OCI-LY1 (cell line): Measurements from ENCODE around the gene SLC2A3.
"Not testable (repeated sequence)": the region's sequence is repeated elsewhere in the genome, so short reads cannot be mapped to it uniquely, and the experiment has no call there.

Experiments
- H2AFZ ChIP-seq: fragments of 200-600 bp; sonication (generic), shearing (Covaris generic); 2 replicates; pipeline ENCODE4 v1.6.0; 2014; ENCODE audit warnings: antibody characterized with exemption, mild to moderate bottlenecking, low read length
- H3F3A ChIP-seq: fragments of 200-600 bp; sonication (generic), shearing (Covaris generic); 2 replicates; pipeline ENCODE4 v1.6.0; 2014; ENCODE audit warnings: mild to moderate bottlenecking, antibody characterized with exemption, low read length, moderate library complexity; ENCODE audit not compliant: insufficient read depth
- H3K27ac ChIP-seq: fragments of 200-600 bp; sonication (generic); 2 replicates; pipeline ENCODE4 v1.5.1; 2014; ENCODE audit warnings: low read length, mixed run types, mild to moderate bottlenecking, low read depth; ENCODE audit not compliant: poor library complexity, severe bottlenecking
- H3K27me3 ChIP-seq: fragments of 200-600 bp; sonication (generic); 2 replicates; pipeline ENCODE4 v1.6.0; 2014; ENCODE audit warnings: antibody characterized with exemption, mild to moderate bottlenecking, low read length, moderate library complexity; ENCODE audit not compliant: insufficient read depth
- H3K36me3 ChIP-seq: fragments of 200-600 bp; sonication (generic); 2 replicates; pipeline ENCODE4 v1.6.1; 2014; ENCODE audit warnings: mild to moderate bottlenecking, antibody characterized with exemption, low read length, moderate library complexity, mixed read lengths; ENCODE audit not compliant: insufficient read depth
- H3K4me1 ChIP-seq: fragments of 200-600 bp; sonication (generic); 2 replicates; pipeline ENCODE4 v1.5.1; 2014; ENCODE audit warnings: mild to moderate bottlenecking, low read length, moderate library complexity; ENCODE audit not compliant: insufficient read depth, severe bottlenecking
- H3K4me2 ChIP-seq: fragments of 200-600 bp; sonication (generic), shearing (Covaris generic); 2 replicates; pipeline ENCODE4 v1.6.1; 2014; ENCODE audit warnings: low read length
- H3K4me3 ChIP-seq: fragments of 200-600 bp; sonication (generic); 2 replicates; pipeline ENCODE4 v1.5.1; 2014; ENCODE audit warnings: low read length, low read depth, mild to moderate bottlenecking, mixed read lengths; ENCODE audit not compliant: poor library complexity, severe bottlenecking
- H3K79me2 ChIP-seq: fragments of 200-600 bp; shearing (Covaris generic); 2 replicates; pipeline ENCODE4 v1.6.1; 2016; ENCODE audit warnings: mixed run types, low read length, mixed read lengths; ENCODE audit not compliant: insufficient read depth
- H3K9ac ChIP-seq: fragments of 200-600 bp; sonication (generic), shearing (Covaris generic); 2 replicates; pipeline ENCODE4 v1.6.1; 2014; ENCODE audit warnings: mild to moderate bottlenecking, low read length, mixed read lengths
- H3K9me2 ChIP-seq: fragments of 200-600 bp; sonication (generic), shearing (Covaris generic); 2 replicates; pipeline ENCODE4 v1.6.1; 2014; ENCODE audit warnings: low read depth, mild to moderate bottlenecking, low read length, mixed read lengths
- H3K9me3 ChIP-seq: fragments of 200-600 bp; shearing (Covaris generic); 2 replicates; pipeline ENCODE4 v1.6.1; 2014; ENCODE audit warnings: low read length, mixed read lengths
- H4K20me1 ChIP-seq: fragments of 200-600 bp; sonication (generic), shearing (Covaris generic); 2 replicates; pipeline ENCODE4 v1.6.0; 2016; ENCODE audit warnings: mild to moderate bottlenecking, low read length; ENCODE audit not compliant: insufficient read depth
- CTCF ChIP-seq: fragments of 200-600 bp; sonication (generic), shearing (Covaris generic); IDR thresholded peaks from 2 replicates; pipeline ENCODE4 v1.5.1; 2017; ENCODE audit warnings: mild to moderate bottlenecking, antibody characterized with exemption, low read length, moderate library complexity, mixed read lengths
- EZH2 ChIP-seq: fragments of 200-600 bp; sonication (generic), shearing (Covaris generic); IDR thresholded peaks from 2 replicates; pipeline ENCODE4 v1.8.0; 2017; ENCODE audit warnings: borderline replicate concordance, mixed run types, mild to moderate bottlenecking, antibody characterized with exemption, low read length, moderate library complexity, mixed read lengths

Gene SLC2A3

DNA sequence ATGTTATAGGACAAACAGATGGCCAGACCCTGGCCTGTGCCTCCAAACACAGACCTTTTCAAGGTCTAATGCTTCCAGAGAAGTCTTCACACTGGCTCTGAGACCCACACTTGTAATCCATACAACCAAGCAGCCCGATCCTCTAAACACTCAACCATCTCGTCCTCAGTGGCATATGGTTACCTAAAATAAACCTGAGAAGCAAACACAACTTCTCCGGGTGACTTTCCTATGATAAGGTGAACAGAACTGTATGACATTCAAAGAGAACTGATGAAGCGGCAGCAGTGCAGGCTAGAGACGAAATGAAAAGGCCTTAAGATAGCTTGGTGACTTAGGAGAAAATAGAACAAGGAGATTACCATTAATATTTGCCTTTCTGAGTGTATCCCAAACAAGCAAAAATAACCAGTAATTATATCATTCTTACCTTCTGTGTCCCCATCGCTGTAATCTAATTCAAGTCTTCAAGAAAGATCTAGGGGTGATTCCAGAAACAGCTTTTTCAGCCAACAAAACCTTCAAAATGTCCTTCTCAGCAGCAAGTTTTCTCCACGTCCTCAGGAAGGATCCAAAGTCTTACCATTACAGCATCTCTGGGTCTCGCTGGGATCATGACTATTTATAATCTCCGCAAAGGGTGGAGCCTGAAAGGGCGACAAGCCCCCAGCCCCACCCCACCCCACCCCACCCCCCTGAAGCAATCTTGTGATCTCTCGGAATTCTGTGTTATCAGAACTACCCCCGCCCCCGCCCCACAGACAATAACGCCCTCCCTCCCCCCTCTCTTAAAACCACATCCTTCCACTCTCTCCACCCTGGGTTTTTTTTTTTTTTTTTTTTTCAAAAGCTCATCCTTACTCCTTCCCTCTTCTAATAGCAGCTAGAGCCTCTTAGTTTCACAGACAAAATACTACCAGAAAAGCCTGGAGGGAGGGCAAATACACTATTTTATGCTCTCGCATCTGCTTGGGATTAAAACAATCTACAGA is at the start of gene SLC2A3:
Gene SLC2A3, minus strand, starts transcription at position 598 of the 992 bp plus-strand sequence. Its CDS starts 153 bp downstream, at position 445.
- no peak within 1 kb of the TSS for H3K4me3 ChIP-seq
- TF ChIP-seq EZH2 (no peak), CTCF (no peak)

GRCh38 chr12:7984900-7985299 is 48.9 kb upstream of the SLC2A3 start:
- no peaks in the 10 kb centered on the region for H3K4me1 ChIP-seq
- no peaks in the 10 kb centered on the region for H3K9me3 ChIP-seq
- no peaks in the 10 kb centered on the region for H3K27me3 ChIP-seq
- H3F3A ChIP-seq = no peaks in the 10 kb centered on the region
- no peak overlapping the region for H3K4me3 ChIP-seq
- no peaks in the 10 kb centered on the region for H4K20me1 ChIP-seq
- no peak overlapping the region for H2AFZ ChIP-seq
- no peak overlapping the region for H3K27ac ChIP-seq
- H3K9ac ChIP-seq = no peak overlapping the region
- TF ChIP-seq EZH2 = no peak
- TF ChIP-seq CTCF = no peak
- H3K36me3 ChIP-seq = no peaks in the 10 kb centered on the region
- H3K4me2 ChIP-seq = no peak overlapping the region
- H3K79me2 ChIP-seq = no peaks in the 10 kb centered on the region
- H3K9me2 ChIP-seq = no peaks in the 10 kb centered on the region

More for the DNA sequence above, at the start of gene SLC2A3:
- H3K27me3 ChIP-seq = no peaks in the 10 kb centered on the region
- H3F3A ChIP-seq = no peaks in the 10 kb centered on the region
- H3K9ac ChIP-seq = no peak within 1 kb of the TSS
- no peaks in the 10 kb centered on the region for H3K9me2 ChIP-seq
- no peaks in the 10 kb centered on the region for H3K4me1 ChIP-seq
- no peak within 1 kb of the TSS for H2AFZ ChIP-seq
- no peaks in the 10 kb centered on the region for H3K9me3 ChIP-seq
- no peaks in the 10 kb centered on the region for H3K79me2 ChIP-seq
- H4K20me1 ChIP-seq = no peaks in the 10 kb centered on the region
- H3K36me3 ChIP-seq = no peaks in the 10 kb centered on the region
- no peak within 1 kb of the TSS for H3K27ac ChIP-seq
- H3K4me2 ChIP-seq = no peak within 1 kb of the TSS

GRCh38 chr12:7983460-7983859 is 47.5 kb upstream of the SLC2A3 start:
- H3K4me2 ChIP-seq, H3K27ac ChIP-seq, H3K4me3 ChIP-seq, H3F3A ChIP-seq, H4K20me1 ChIP-seq, H3K9me3 ChIP-seq, H3K79me2 ChIP-seq, H3K9ac ChIP-seq, H3K9me2 ChIP-seq, H3K27me3 ChIP-seq, H3K4me1 ChIP-seq, H3K36me3 ChIP-seq, H2AFZ ChIP-seq: not testable (repeated sequence)

- H3K79me2 ChIP-seq, H3K4me2 ChIP-seq, H3F3A ChIP-seq, H3K27me3 ChIP-seq, H3K9me2 ChIP-seq, H3K4me1 ChIP-seq, H3K4me3 ChIP-seq, H3K9me3 ChIP-seq, H3K27ac ChIP-seq, H2AFZ ChIP-seq, H4K20me1 ChIP-seq, H3K36me3 ChIP-seq, H3K9ac ChIP-seq: not testable (repeated sequence)
Measured at GRCh38 chr12:7983019-7983418, 47.0 kb upstream of the SLC2A3 start.

- not testable (repeated sequence) for H3F3A ChIP-seq, H3K4me1 ChIP-seq, H3K27ac ChIP-seq, H2AFZ ChIP-seq, H4K20me1 ChIP-seq, H3K4me2 ChIP-seq, H3K79me2 ChIP-seq, H3K4me3 ChIP-seq, H3K9ac ChIP-seq, H3K9me3 ChIP-seq, H3K36me3 ChIP-seq, H3K27me3 ChIP-seq, H3K9me2 ChIP-seq
Measured at GRCh38 chr12:7982332-7982735, 46.3 kb upstream of the SLC2A3 start.
